ENCODE results near the gene CREB5. TPM values are rescaled to one million over a fixed set of nuclear protein-coding genes. Genes with fewer than 3 reads are reported as not detected.

CREB5 gene
- total and polyA plus RNA-seq, 2 experiments from 2014 or later = 2.4 to 4.4 TPM

- TF ChIP-seq POLR2AphosphoS5 (IDR thresholded peaks at IDR 0.05; ENCODE audit: low read depth) (no peak), EZH2 (IDR thresholded peaks at IDR 0.05; ENCODE audit: low read depth, unreplicated experiment) (no peak), STAT1 (IDR thresholded peaks at IDR 0.05; ENCODE audit: unreplicated experiment) (no peak), EZH2phosphoT487 (IDR thresholded peaks at IDR 0.05; ENCODE audit: unreplicated experiment) (no peak), ETS1 (IDR thresholded peaks at IDR 0.05) (no peak), CTCF (conservative IDR thresholded peaks at IDR 0.05; ENCODE audit: low read depth in 2 of 2) (no peak), ZNF462 (CRISPR knock-in tag; IDR thresholded peaks at IDR 0.05) (no peak), NANOG (IDR thresholded peaks at IDR 0.05; ENCODE audit: borderline replicate concordance) (no peak), REST (IDR thresholded peaks at IDR 0.05; ENCODE audit: unreplicated experiment) (no peak), ZNF114 (CRISPR knock-in tag; IDR thresholded peaks at IDR 0.05) (no peak), CREB1 (CRISPR knock-in tag; IDR thresholded peaks at IDR 0.05; ENCODE audit: low read depth) (no peak), ZNF331 (CRISPR knock-in tag; IDR thresholded peaks at IDR 0.05; ENCODE audit: low read depth) (no peak), JUNB (IDR thresholded peaks at IDR 0.05; ENCODE audit: unreplicated experiment) (no peak)
- H3F3A ChIP-seq (replicated peaks; ENCODE audit: low read depth) = no peaks in the 10 kb centered on the region
- H3K4me2 ChIP-seq = no peak overlapping the region
- H3K9me2 ChIP-seq (ENCODE audit: insufficient read depth) = no peaks in the 10 kb centered on the region
- H3K4me3 ChIP-seq = no peak overlapping the region
- H3K36me3 ChIP-seq (ENCODE audit: insufficient read depth) = no peaks in the 10 kb centered on the region
- peaks cover 1% of the 10 kb centered on the region for H3K27me3 Mint-ChIP-seq (ENCODE audit: insufficient read depth, low read depth, poor library complexity)
- H3K27ac Mint-ChIP-seq = no peak overlapping the region
- no peak for ATAC-seq
- no peak overlapping the region for H2AFZ ChIP-seq
- H3K79me2 ChIP-seq (replicated peaks; ENCODE audit: insufficient read depth) = no peaks in the 10 kb centered on the region
- no peaks in the 10 kb centered on the region for H3K4me1 ChIP-seq (ENCODE audit: insufficient read depth)
- H3K9me3 Mint-ChIP-seq = no peaks in the 10 kb centered on the region
- peaks cover 4% of the 10 kb centered on the region; the same call in 2 of the 3 replicates for H3K4me1 Mint-ChIP-seq
- no peaks in the 10 kb centered on the region for H4K20me1 ChIP-seq (replicated peaks; ENCODE audit: insufficient read depth)
- H3K4me3 Mint-ChIP-seq = no peak overlapping the region
- no peak for DNase-seq (ENCODE audit: low spot score)
- no peaks in the 10 kb centered on the region for H3K36me3 Mint-ChIP-seq (ENCODE audit: low read depth)
- no peak overlapping the region for H3K27ac ChIP-seq (ENCODE audit: low read depth)
- H3K27me3 ChIP-seq (ENCODE audit: insufficient read depth) = no peaks in the 10 kb centered on the region
These were observed 391.8 kb downstream of the CREB5 start for GRCh38 chr7:28804157-28804556.
